HL-60 (cell line): ENCODE measurements around the gene ATG16L1.

Experiments used
- POLR2AphosphoS5 ChIP-seq: IDR thresholded peaks from 2 replicates; pipeline ENCODE4 v1.6.1; 2012; ENCODE audit warnings: low read depth
- TF ChIP-seq, protein P1 (sequence below): IDR thresholded peaks from one replicate; pipeline ENCODE4 v1.5.1; 2011; ENCODE audit warnings: low read length, control low read depth, inconsistent platforms; ENCODE audit not compliant: insufficient read depth

DNA sequence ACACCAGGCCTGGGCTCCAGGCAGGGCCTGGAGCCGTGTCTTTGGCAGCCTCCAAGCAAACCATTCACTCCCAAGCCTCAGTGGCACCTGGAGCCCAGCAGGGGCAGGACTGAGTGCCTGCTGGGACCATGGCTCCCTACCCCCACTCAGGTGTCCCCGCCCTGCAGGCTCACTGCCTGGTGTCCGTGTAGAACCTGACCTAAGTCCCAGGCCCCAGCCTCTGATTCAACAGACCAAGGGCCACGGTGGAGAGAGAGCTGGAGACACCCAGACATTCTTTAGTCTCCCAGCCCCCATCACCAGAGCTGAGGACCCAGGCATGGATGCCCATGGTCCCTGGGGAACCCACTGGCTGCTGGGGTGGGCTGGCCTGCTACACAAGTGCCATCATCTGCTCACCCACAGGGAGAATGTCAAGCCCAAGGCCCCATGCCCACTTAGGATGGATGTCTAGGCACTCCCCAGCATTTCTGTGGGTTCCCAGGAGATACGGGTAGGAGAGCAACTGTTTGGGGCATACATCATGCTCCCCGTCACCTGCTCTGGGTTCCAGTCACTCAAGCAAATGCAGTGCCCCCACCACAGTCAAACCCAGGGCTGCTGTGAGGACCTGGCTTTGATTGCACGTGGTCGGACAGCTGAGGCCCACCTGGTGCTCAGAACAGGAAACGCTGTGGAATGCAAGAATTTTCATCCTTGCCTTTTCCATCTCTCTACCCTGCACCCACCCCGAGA lies 42.9 kb upstream of the ATG16L1 start:
- TF ChIP-seq, protein P1, sequence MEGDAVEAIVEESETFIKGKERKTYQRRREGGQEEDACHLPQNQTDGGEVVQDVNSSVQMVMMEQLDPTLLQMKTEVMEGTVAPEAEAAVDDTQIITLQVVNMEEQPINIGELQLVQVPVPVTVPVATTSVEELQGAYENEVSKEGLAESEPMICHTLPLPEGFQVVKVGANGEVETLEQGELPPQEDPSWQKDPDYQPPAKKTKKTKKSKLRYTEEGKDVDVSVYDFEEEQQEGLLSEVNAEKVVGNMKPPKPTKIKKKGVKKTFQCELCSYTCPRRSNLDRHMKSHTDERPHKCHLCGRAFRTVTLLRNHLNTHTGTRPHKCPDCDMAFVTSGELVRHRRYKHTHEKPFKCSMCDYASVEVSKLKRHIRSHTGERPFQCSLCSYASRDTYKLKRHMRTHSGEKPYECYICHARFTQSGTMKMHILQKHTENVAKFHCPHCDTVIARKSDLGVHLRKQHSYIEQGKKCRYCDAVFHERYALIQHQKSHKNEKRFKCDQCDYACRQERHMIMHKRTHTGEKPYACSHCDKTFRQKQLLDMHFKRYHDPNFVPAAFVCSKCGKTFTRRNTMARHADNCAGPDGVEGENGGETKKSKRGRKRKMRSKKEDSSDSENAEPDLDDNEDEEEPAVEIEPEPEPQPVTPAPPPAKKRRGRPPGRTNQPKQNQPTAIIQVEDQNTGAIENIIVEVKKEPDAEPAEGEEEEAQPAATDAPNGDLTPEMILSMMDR, result no peak
- peak; percentile 40; the same call in 1 of the 2 replicates for TF ChIP-seq POLR2AphosphoS5
